CD8-positive, alpha-beta memory T cell (primary cell): Measurements from ENCODE around the gene USP47. TPM values are rescaled to one million over a fixed set of nuclear protein-coding genes. Genes with fewer than 3 reads are reported as not detected.

Experiments
- polyA plus RNA-seq: library from polyadenylated mRNA; unstranded; fragments of 300-500 nt; fragmentation: Illumina TruSeq; gene quantifications from one replicate; pipeline ENCODE4 v1.2.3, GENCODE V29; 2021
- total RNA-seq, 2 experiments: library from RNA; stranded (reverse); gene quantifications; one replicate each; pipeline ENCODE4 v1.2.3, GENCODE V29; 2021

Gene USP47
- total and polyA plus RNA-seq, 3 experiments from 2014 or later = 47.0 to 53.8 (median 50.2) TPM

Other genes with a start within 250 kb of the USP47 start
- 1 to 10 TPM; 1.3 TPM for gene GALNT18, start 220.0 kb upstream of the USP47 start, total RNA-seq
- not detected for gene GALNT18, start 220.0 kb upstream of the USP47 start, polyA plus RNA-seq
- gene DKK3, start 166.7 kb downstream of the USP47 start, total RNA-seq = 1 to 10 TPM; 2.4 to 2.7 TPM
- gene DKK3, start 166.7 kb downstream of the USP47 start, polyA plus RNA-seq = 20.4 TPM